Dendritic cell treated with granulocyte-macrophage colony-stimulating factor and Interleukin-4, amounts not matched to agents 40 ng/mL and 50 ng/mL, for 4 days (primary cell): ENCODE measurements around the gene SLX9.

Source experiments
- H3K27ac Mint-ChIP-seq: one replicate; pipeline ENCODE4 v1.8.0; 2022; ENCODE audit warnings: mild to moderate bottlenecking, mixed read lengths
- H3K27me3 Mint-ChIP-seq: one replicate; pipeline ENCODE4 v1.8.0; 2022; ENCODE audit warnings: mild to moderate bottlenecking, mixed read lengths
- H3K36me3 Mint-ChIP-seq: one replicate; pipeline ENCODE4 v1.8.0; 2022; ENCODE audit warnings: low read depth, mixed read lengths
- H3K4me1 Mint-ChIP-seq: one replicate; pipeline ENCODE4 v1.8.0; 2022; ENCODE audit warnings: low read depth, mixed read lengths
- H3K4me3 Mint-ChIP-seq: one replicate; pipeline ENCODE4 v1.8.0; 2022; ENCODE audit warnings: mild to moderate bottlenecking, moderate library complexity, mixed read lengths
- H3K9me3 Mint-ChIP-seq: one replicate; pipeline ENCODE4 v1.8.0; 2022; ENCODE audit warnings: mixed read lengths
- intact Hi-C: fragments of 100-400 bp; cut with micrococcal nuclease; formaldehyde crosslinking; loops from one replicate; pipeline ENCODE4 v1.15.0; 2022

The SLX9 gene

GRCh38 chr21:44996501-44996921 lies 56.7 kb downstream of the SLX9 start:
- H3K9me3 Mint-ChIP-seq = no peaks in the 10 kb centered on the region
- H3K36me3 Mint-ChIP-seq = no peaks in the 10 kb centered on the region
- H3K27ac Mint-ChIP-seq = no peak overlapping the region
- H3K4me1 Mint-ChIP-seq = no peaks in the 10 kb centered on the region
- H3K27me3 Mint-ChIP-seq = peaks cover 3% of the 10 kb centered on the region
- H3K4me3 Mint-ChIP-seq = no peak overlapping the region
- intact Hi-C loops = no loop called here

DNA sequence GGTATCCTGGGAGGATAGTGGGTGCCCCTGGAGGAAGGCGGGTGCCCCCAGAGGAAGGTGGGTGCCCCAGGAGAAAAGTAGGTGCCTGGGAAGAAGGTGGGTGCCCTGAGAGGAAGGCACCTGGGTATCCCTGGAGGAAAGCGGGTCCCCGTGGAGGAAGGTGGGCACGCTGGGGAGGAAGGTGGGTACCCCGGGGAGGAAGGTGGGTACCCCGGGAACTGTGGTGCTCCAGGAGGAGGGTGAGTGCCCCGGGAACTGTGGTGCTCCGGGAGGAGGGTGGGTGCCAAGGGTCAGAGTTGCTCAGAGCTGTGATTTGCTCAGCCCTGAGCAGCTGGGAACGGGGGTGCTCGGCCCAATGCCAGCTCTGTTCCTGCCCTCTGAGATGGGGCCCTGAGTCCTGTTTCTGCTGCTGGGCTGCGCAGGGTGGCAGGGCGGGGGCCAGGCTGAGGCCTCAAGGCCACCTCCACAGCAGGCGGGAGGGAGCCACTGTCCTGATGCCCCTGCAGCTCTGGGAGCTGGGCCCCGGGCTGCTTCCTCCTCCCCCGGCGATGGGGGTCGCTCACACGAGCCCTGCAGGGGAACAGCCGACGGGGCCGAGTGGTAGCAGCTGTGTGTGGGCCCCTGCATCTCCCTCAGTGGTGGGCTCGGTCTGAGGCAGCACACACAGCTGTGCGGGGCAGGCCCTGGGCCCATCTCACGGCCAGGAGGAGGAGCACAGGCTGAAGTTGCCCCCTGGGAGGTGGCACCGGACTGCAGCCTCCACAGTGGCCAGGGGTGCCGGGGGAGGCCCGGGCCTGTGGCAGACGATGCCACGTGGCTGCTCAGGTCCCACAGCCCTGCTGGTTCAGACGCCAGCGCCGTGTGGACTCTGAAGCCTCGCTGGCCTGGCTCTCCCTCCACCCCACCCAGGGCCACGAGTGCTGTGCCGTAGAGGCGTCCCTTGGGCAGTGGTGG lies 57.4 kb downstream of the SLX9 start:
- no peaks in the 10 kb centered on the region for H3K36me3 Mint-ChIP-seq
- intact Hi-C loops = no loop called here
- H3K4me3 Mint-ChIP-seq = no peak overlapping the region
- H3K4me1 Mint-ChIP-seq = no peaks in the 10 kb centered on the region
- peaks cover 3% of the 10 kb centered on the region for H3K27me3 Mint-ChIP-seq
- no peaks in the 10 kb centered on the region for H3K9me3 Mint-ChIP-seq
- no peak overlapping the region for H3K27ac Mint-ChIP-seq

- intact Hi-C loops = no loop called here
- Mint-ChIP-seq H3K9me3 (no peaks in the 10 kb centered on the region), H3K36me3 (no peaks in the 10 kb centered on the region), H3K4me3 (no peak overlapping the region), H3K4me1 (no peaks in the 10 kb centered on the region), H3K27me3 (peaks cover 3% of the 10 kb centered on the region), H3K27ac (no peak overlapping the region)
These were observed 58.3 kb downstream of the SLX9 start for GRCh38 chr21:44998086-44998620.

GRCh38 chr21:44998621-44999427 lies 59.0 kb downstream of the SLX9 start:
- H3K4me3 Mint-ChIP-seq = no peak overlapping the region
- H3K27me3 Mint-ChIP-seq = peaks cover 3% of the 10 kb centered on the region
- no peaks in the 10 kb centered on the region for H3K4me1 Mint-ChIP-seq
- H3K9me3 Mint-ChIP-seq = no peaks in the 10 kb centered on the region
- H3K36me3 Mint-ChIP-seq = no peaks in the 10 kb centered on the region
- intact Hi-C loops = no loop called here
- no peak overlapping the region for H3K27ac Mint-ChIP-seq

GRCh38 chr21:44999428-44999971 lies 59.7 kb downstream of the SLX9 start:
- Mint-ChIP-seq H3K27me3 (peaks cover 3% of the 10 kb centered on the region), H3K36me3 (no peaks in the 10 kb centered on the region), H3K27ac (no peak overlapping the region), H3K4me3 (no peak overlapping the region), H3K4me1 (no peaks in the 10 kb centered on the region), H3K9me3 (no peaks in the 10 kb centered on the region)
- intact Hi-C loops = no loop called here

DNA sequence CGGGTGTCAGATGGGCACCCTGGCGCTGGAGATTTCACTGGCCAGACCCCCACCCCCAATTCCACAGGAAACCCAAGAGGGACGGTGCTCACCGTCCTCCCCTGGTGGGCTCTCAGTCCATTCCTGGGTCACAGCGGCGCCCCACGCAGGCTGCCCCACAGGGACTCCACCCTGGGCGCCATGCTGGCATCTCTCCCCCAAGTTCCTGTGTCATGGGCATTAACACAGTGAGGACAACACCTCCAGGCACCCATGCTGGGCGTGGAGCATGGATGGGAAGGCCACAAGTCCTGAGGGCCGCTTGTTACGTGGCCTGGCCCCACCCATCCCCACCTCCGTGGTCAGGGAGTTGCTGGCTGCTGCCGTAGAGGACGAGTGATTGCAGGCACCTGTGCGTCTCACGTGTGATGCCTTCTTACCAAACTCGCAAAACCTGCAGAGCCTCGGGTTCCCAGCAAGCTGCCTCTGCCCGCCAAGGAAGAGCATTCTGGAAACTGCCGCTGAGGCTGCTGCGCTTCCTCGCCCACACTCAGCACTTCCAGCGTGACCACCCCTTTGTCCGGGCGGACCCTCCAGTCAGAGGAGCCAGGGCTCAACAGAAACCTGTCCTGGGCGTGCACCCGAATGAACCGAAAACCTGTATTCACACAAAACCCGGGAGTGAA lies 60.3 kb downstream of the SLX9 start:
- Mint-ChIP-seq H3K27me3 (peaks cover 6% of the 10 kb centered on the region), H3K4me1 (no peaks in the 10 kb centered on the region), H3K36me3 (no peaks in the 10 kb centered on the region), H3K4me3 (no peak overlapping the region), H3K9me3 (no peaks in the 10 kb centered on the region), H3K27ac (no peak overlapping the region)
- intact Hi-C loops = no loop called here

DNA sequence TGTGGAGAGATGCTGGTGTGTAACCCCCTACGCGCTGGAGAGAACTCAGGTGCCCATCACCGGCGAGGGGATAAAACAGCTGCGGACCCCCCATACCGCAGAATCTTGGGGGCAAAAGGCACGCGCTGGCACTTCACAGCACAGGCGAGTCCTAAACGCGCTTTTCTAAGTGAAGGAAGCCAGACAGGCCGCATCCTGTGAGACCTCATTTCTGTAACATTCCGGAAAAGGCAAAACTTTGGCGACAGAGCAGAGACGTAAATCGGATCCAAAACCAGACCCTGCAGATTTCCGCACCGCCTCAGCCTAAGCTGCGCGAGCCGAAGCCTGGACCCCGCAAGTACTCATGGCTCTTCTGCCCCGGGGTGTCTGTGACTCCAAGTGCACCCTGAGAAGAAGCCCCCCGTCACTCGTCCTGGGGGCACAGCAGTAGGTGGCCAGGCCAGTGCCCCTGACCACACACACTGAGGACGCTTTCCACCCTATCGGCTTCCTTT lies 60.9 kb downstream of the SLX9 start:
- Mint-ChIP-seq H3K27ac (no peak overlapping the region), H3K36me3 (no peaks in the 10 kb centered on the region), H3K27me3 (peaks cover 6% of the 10 kb centered on the region), H3K9me3 (no peaks in the 10 kb centered on the region), H3K4me1 (no peaks in the 10 kb centered on the region), H3K4me3 (no peak overlapping the region)
- intact Hi-C loops = no loop called here

DNA sequence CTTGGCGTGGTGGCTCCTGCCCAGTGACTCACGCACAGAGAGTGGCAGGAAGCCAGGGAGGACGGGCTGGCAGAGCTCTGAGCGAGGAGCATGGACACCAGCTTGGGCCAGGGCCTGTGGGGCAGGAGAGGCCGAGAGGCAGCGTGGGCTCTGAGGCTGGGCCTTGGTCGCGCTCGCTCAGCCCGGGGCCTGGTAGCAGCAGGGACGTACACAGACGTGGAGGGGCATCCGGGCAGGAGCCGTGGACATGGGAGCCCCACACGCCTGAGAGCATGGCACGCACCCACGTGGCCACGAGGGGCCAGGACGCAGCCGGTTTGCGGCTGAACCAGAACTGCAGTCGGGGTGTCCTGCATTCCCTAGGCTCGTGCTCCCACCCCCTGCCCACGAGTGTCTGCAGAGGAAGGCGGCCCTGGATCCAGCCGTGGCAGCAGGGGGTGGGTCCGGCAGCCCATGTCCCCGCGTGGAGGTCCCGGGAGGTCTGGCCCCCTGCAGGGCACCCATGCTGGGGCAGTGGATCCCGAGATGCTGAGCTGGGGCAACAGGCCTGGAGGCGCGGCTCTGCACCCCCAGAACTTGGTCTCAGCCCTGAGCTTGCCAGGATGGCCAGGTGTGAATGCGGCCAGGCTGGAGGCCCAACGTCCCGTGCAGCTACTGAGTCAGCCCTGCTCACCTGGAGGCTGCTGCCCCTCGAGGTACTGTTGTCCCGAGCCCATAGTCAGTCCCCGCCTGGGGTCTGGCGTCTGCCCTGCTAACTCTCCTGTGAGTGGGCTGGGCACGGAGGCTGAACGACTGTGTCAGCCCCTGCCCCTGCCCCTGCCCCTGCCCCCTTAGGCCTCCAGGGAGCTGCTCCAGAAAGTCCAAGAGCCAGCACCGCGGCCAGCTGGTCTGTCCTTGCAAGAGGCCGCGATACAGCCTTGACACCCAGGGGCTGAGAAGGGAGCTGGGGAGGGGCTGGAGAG lies 61.6 kb downstream of the SLX9 start:
- Mint-ChIP-seq H3K4me3 (no peak overlapping the region), H3K36me3 (no peaks in the 10 kb centered on the region), H3K4me1 (no peaks in the 10 kb centered on the region), H3K27ac (no peak overlapping the region), H3K27me3 (peaks cover 10% of the 10 kb centered on the region), H3K9me3 (no peaks in the 10 kb centered on the region)
- intact Hi-C loops = no loop called here

DNA sequence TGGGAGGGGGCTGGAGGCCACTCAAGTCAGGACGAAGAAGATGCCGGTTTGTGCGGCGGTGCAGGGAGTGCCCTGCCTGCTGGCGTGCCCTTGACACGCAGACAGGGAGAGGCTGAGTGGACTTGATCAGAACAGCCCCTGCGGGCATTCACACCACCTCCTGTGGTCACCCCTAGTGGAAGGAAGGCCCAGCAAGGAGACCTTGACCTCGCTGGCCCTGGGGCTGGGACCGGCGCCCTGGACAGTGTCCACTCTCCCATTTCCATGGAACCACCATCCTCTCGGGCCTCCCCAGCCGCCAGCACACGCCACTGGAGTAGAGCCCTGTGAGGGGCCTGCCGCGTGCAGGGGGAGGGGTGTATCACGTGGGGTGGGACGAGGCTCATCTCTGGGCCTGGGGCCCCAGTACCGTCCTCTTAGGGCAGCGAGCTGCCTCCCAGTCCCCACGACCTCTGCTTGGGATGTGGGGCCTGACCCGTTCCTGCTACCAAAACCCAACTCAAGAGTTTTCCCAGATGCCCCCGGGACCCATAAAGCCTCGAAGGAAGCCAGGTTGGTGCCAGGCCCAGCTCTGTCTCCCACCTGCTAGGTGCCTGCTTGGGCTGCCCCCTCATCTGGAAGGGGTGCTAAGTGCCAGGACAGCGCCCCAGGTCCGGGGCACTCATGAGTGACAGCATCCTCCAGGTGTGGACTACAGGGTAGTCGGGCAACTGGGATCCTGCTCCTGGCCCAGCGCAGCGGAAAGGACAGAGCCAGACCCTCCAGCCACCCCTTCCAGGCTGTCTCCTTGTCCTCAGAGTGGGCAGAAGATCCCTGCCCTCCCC lies 62.8 kb downstream of the SLX9 start:
- Mint-ChIP-seq H3K27ac (no peak overlapping the region), H3K27me3 (peaks cover 20% of the 10 kb centered on the region), H3K36me3 (no peaks in the 10 kb centered on the region), H3K4me3 (no peak overlapping the region), H3K4me1 (no peaks in the 10 kb centered on the region), H3K9me3 (no peaks in the 10 kb centered on the region)
- intact Hi-C loops = no loop called here

DNA sequence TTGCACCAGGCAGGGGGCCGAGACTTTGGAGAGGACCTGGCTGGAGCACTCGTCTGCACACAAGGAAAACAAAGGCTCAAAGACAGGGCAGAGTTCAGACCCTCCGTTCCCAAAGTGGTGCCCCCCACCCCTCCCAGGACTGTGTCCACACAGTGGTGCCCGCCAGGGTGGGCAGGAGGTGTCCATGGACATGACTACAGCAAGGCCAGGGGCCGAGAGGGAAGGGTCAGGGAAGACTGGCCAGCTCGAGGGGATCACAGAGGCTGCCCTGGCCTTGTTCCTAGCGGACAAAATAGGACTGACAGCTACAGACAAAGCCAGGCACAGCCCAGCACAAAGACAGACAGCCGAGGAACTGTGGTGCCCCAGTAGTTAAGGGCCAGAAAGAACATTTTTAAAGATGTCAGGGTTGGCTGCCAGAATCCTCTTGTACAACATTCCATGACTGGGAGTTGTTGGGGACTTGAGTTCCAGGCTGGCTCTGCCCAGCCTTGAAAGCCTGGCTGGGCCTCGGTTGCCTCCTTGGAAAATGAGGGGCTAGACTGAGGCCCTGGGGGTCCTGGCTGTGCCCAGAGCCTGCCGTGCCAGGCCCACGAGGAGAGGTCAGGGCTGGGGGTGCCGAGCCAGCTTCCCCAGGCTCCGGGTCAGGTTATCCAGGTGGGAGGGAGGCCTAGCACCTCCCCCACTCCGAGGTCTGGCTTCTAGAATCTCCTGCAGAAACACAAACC lies 63.7 kb downstream of the SLX9 start:
- Mint-ChIP-seq H3K27ac (no peak overlapping the region), H3K9me3 (no peaks in the 10 kb centered on the region), H3K27me3 (peaks cover 25% of the 10 kb centered on the region), H3K36me3 (no peaks in the 10 kb centered on the region), H3K4me1 (no peaks in the 10 kb centered on the region), H3K4me3 (no peak overlapping the region)
- intact Hi-C loops = no loop called here

GRCh38 chr21:45004059-45004422 lies 64.2 kb downstream of the SLX9 start:
- peaks cover 31% of the 10 kb centered on the region for H3K27me3 Mint-ChIP-seq
- H3K36me3 Mint-ChIP-seq = no peaks in the 10 kb centered on the region
- intact Hi-C loops = no loop called here
- no peak overlapping the region for H3K4me3 Mint-ChIP-seq
- H3K27ac Mint-ChIP-seq = no peak overlapping the region
- no peaks in the 10 kb centered on the region for H3K4me1 Mint-ChIP-seq
- H3K9me3 Mint-ChIP-seq = no peaks in the 10 kb centered on the region
